ENCODE data around the gene HIGD2A.

DNA sequence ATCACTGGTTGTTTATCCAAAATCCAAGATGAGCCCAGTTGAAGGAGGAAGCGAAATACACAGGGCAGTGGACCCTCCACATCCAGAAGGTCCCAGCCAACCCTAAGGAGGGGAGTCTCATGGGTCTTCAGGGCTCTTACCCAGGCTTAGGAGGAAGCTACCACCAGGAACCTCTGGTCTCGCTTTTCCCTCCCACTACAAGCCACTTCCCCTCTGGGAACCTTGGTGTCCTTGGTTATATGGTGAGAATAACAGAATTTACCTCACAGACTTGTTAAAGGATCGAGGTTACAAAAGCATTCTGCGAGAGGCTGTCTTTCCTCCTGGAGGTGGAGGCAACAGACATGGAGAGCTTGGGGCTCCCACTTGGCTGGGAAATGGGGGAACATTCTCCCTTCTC is 3.4 kb downstream of the HIGD2A start:
- TF ChIP-seq GATA2 (IDR thresholded peaks at IDR 0.05; ENCODE audit: low read depth, low read length) (no peak), GATA3 (IDR thresholded peaks at IDR 0.05; ENCODE audit: low read depth, low read length) (no peak)
